NCI-H748 (cell line): Measurements from ENCODE around the gene PTPRD.
A peak's percentile ranks its signal among the peaks of the same experiment; 100 is the strongest.
"Not testable (repeated sequence)": the region's sequence is repeated elsewhere in the genome, so short reads cannot be mapped to it uniquely, and the experiment has no call there.

Source experiments
- DNase-seq: peaks from one replicate; lab custom pipeline; 2025; ENCODE audit not compliant: unreplicated experiment; lab: John Stamatoyannopoulos, UW

The PTPRD gene

DNA sequence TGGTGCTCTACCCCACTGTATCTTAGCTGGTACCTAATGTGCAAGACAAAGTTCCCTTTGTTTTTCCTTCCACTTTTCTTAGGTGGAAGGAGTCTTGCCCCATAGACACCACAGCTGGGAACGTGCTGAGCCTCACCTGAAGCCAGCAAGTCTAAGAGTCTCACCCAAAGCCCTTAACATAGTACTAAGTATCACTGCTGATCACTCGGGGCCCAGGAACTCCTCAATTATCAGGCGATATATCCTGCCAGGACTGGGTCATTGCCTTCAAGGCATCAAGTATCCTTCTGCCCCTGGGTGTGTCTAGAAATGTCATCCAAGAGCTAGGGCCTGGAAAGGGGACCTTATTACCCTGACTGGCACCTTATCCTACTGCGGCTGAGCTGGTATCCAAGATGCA, 123.9 kb downstream of the PTPRD start:
- DNase-seq: no peak

GRCh38 chr9:10479172-10479571, 133.6 kb downstream of the PTPRD start:
- DNase-seq: peak; percentile 6

GRCh38 chr9:10449201-10449617, 163.6 kb downstream of the PTPRD start:
- not testable (repeated sequence) for DNase-seq

DNA sequence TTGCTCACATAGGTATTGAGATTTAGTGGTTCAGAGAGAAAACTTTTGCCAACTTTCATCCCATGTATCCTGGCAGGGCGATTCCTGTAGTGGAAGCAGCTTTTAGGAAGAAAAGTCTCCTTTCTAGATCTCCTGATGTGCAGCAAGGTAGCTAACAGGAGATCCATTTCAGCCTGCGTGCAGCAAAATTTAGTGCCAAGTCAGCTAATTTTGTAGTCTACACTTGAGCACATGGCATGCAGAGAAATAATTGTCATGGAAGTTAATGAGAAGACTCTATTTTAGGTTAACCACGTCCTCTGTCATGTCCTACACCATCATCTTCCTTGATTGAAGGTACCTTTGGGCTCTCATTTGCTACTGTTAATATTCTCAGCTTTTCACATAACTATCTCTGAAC, 165.8 kb downstream of the PTPRD start:
- no peak for DNase-seq

- DNase-seq: no peak
Measured at GRCh38 chr9:10443868-10444204, 169.0 kb downstream of the PTPRD start.

GRCh38 chr9:10443181-10443867, 169.5 kb downstream of the PTPRD start:
- DNase-seq: no peak

GRCh38 chr9:10438955-10439354, 173.8 kb downstream of the PTPRD start:
- no peak for DNase-seq

DNA sequence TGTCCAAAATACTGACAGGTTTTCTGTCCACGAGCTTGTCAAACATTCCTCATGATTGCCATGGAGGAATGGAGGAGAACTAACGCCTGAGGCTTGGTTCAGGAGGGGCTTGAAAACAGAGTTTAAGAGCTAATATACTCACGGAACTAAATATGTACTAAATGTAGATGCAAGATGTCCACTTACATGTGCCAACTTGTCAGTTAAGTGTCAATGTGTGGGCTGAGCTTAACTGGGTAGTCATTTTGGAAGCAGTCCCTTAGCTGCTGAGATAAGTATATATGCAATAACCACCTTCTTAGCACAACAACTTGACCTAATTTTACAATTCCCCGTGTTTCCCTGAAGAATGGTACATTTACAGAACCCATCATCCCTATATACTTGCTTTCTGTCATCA, 176.0 kb downstream of the PTPRD start:
- DNase-seq: no peak

DNA sequence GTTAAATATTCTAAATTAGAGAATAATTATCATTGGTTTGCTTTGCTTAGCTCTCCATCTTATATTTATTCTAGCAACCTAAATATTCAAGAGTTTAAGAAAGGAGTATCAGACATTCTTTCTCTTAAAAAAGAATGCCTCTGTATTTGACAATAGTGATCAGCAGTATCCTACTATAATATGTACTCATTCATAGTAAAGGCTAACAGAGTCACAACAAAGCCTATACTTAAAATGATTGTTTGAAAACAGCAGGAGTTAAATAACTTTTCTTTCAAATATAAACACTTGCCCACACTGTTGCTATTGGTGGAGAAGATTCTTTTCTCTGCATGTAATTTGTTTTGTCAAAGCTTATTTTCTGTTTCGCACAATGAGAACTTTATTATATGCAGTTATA, 178.4 kb downstream of the PTPRD start:
- peak; percentile 8 for DNase-seq

- no peak for DNase-seq
Measured at GRCh38 chr9:10411272-10411671, 201.5 kb downstream of the PTPRD start.

DNA sequence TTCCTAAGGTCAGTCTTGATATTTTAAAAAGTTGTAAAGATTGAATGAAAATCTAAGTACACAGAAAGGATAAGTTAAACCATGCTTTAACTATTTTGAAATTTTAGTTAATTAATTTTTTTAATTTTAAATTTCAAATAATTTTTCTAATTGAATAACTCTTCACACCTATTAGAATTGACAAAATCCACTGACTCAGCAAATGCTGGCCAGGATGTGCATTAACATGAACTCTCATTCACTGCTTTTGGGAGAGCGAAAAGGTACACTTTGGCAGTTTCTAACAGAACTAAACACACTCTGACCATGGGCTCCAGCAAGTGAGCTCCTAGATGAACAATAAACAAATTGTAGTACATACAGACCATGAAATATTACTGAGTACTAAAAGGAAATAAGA, 209.5 kb downstream of the PTPRD start:
- no peak for DNase-seq

GRCh38 chr9:10396615-10397014, 216.2 kb downstream of the PTPRD start:
- DNase-seq: peak; percentile 81

- DNase-seq: peak; percentile 48
Measured at GRCh38 chr9:10387282-10387681, 225.5 kb downstream of the PTPRD start.

GRCh38 chr9:10371824-10372223, 241.0 kb downstream of the PTPRD start:
- no peak for DNase-seq

- DNase-seq: peak; percentile 70
Measured at GRCh38 chr9:10366171-10366779, 246.5 kb downstream of the PTPRD start.

- DNase-seq: no peak
Measured at GRCh38 chr9:10354591-10354990, 258.2 kb downstream of the PTPRD start.

GRCh38 chr9:10345621-10346020, 267.2 kb downstream of the PTPRD start:
- DNase-seq: not testable (repeated sequence)

GRCh38 chr9:10341057-10341456, 271.7 kb downstream of the PTPRD start:
- no peak for DNase-seq

DNA sequence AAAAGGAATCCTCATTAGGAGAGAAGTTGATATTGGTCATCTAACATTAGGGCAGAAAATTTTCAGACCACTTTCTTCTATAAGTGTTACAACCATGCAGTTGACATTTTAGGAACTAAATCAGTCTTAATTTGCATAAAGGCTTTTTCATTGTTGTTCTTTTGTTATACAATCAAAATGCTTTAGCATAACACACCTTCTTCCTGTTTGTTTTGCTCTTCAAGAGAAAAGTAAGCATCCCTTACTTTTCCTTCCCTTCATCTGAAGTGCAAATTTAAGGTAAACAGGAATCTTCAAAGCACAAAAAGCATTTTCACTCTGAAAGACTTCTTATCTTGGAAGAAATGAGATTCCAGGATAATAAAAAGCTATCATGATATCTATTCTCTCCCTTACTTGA, 273.6 kb downstream of the PTPRD start:
- no peak for DNase-seq

GRCh38 chr9:10331157-10331556, 281.6 kb downstream of the PTPRD start:
- DNase-seq: no peak

GRCh38 chr9:10282084-10282483, 330.7 kb downstream of the PTPRD start:
- DNase-seq: no peak

DNA sequence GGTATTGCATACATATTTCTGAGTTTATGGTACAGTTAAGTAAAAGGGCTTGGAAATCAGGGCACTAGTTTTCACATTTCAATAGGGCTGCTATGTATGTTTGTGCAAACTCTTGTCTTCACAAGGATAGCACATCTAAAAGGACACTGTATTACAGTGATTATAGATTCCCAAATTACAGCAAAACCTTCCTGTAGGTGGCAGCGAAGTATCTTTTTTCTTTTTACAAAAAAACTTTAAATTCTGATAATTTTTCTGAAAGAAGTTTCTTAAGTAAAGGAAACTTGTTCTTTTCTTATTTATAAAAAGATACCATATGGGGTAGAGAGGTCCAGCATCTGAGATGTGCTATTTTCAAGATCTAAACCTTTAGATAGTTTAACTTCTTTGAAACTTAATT, 337.8 kb downstream of the PTPRD start:
- peak; percentile 13 for DNase-seq

DNA sequence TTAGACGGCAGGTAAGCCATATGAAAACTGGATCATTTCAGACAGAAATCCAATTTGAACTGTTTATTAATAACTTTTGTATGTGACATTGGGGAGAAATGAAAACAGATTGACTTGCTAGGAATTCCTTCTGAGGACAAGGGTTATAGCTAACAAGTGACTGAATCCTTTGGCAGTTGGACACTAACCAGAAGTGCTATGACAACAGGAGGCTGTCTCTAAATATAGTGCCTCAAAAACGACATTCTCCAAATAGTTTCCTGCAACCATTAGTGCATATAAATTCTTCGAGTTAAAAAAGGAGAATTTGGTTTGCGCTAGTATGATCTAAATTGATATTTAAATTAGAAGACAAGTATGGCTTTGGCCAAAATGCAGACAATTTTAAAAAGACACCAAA, 338.6 kb downstream of the PTPRD start:
- no peak for DNase-seq
